GDM1 (cell line): ENCODE measurements around the gene PRR22.
"Not testable (repeated sequence)": the region's sequence is repeated elsewhere in the genome, so short reads cannot be mapped to it uniquely, and the experiment has no call there.

Experiments used
- DNase-seq: peaks from one replicate; lab custom pipeline; 2025; lab: John Stamatoyannopoulos, UW

PRR22 gene

GRCh38 chr19:5749505-5749904 is 35.0 kb downstream of the PRR22 start:
- no peak for DNase-seq

DNA sequence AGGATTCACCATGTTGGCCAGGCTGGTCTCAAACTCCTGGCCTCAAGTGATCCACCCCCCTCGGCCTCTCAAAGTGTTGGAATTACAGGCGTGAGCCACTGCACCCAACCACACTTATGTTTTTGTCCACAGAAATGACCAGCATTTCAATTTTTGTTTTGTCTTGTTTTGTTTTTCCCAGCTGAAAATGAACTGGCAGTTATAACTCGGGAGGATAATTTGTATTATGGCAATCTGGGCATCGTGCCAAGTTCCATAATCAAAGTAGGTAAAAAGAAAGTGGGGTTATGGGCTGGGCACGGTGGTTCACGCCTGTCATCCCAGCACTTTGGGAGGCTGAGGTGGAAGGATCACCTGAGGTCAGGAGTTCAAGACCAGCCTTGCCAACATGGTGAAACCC is 35.6 kb downstream of the PRR22 start:
- DNase-seq, result not testable (repeated sequence)

GRCh38 chr19:5744999-5745398 is 39.5 kb downstream of the PRR22 start:
- not testable (repeated sequence) for DNase-seq

DNA sequence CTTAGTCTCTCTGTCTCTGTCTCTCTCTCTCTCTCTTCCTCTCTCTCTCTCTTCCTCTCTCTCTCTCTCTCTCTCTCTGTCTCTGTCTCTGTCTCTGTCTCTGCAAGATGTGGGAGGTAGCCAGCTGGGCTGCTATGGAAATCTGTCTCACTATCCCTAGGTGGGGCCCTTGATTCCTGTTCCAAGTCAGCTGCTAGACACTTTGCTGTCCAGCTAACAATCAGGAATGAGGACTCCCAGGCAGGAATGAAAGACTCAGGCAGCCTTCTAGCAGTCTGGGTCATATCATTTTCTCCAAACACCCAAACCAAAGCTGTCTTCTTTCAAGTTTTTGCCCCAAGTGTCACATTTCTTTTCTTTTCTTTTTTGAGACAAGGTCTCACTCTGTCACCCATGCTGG is 40.9 kb downstream of the PRR22 start:
- no peak for DNase-seq

GRCh38 chr19:5742051-5742450 is 42.5 kb downstream of the PRR22 start:
- no peak for DNase-seq

DNA sequence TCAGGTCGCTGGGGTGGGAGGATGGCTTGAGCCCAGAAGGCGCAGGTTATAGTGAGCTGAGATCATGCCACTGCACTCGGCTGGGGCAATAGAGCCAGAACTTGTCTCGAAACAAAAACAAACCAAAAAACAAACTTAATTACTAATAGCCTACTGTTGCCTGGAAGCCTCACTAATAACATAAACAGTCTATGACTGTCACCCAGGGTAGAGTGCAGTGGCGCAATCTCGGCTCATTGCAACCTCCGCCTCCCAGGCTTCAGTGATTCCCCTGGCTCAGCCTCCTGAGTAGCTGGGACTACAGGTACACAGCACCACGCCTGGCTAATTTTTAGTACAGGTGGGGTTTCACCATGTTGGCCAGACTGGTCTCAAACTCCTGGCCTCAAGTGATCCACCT is 46.1 kb downstream of the PRR22 start:
- DNase-seq, result no peak

GRCh38 chr19:5733172-5733571 is 51.4 kb downstream of the PRR22 start:
- not testable (repeated sequence) for DNase-seq
